Left renal cortex interstitium (tissue), 4 donors: ENCODE data around the gene HOXD9. TPM values are rescaled to one million over a fixed set of nuclear protein-coding genes. Genes with fewer than 3 reads are reported as not detected.

Experiments
- DNase-seq, 4 donors: peaks; one replicate each; pipeline ENCODE4 v3.0.0-alpha.2; 2013; ENCODE audit warnings: low read depth in 4 of 4, low spot score in 2 of 4, missing footprints in 1 of 4
- polyA plus RNA-seq, 4 donors: library from polyadenylated mRNA; unstranded; fragments of 120-200 nt; gene quantifications; one replicate each; pipeline ENCODE4 v1.2.1, GENCODE V29; 2013; ENCODE audit not compliant: insufficient read length in 4 of 4

The HOXD9 gene
- polyA plus RNA-seq, 4 donors = 58.5 to 104 (median 89.0) TPM

- DNase-seq = no peak
Measured at GRCh38 chr2:176097820-176098365, 24.6 kb upstream of the HOXD9 start.

GRCh38 chr2:176098366-176099158, 24.0 kb upstream of the HOXD9 start:
- no peak for DNase-seq

GRCh38 chr2:176099159-176099727, 23.3 kb upstream of the HOXD9 start:
- DNase-seq = no peak

GRCh38 chr2:176099728-176100546, 22.6 kb upstream of the HOXD9 start, which contains the start of gene HOXD12:
Gene HOXD12, plus strand, starts transcription at chr2:176099795. Its CDS starts 7 bp downstream, at chr2:176099802.
- DNase-seq = no peak

- no peak for DNase-seq
Measured at GRCh38 chr2:176100547-176101140, 21.9 kb upstream of the HOXD9 start.

- no peak for DNase-seq
Measured at GRCh38 chr2:176101216-176101830, 21.2 kb upstream of the HOXD9 start.

- no peak for DNase-seq
Measured at GRCh38 chr2:176101842-176102241, 20.7 kb upstream of the HOXD9 start.

GRCh38 chr2:176102309-176102866, 20.1 kb upstream of the HOXD9 start:
- DNase-seq = no peak

GRCh38 chr2:176103194-176103593, 19.3 kb upstream of the HOXD9 start:
- no peak for DNase-seq

- DNase-seq = no peak
Measured at GRCh38 chr2:176103742-176104315, 18.7 kb upstream of the HOXD9 start.

- no peak for DNase-seq
Measured at GRCh38 chr2:176104316-176105077, 18.0 kb upstream of the HOXD9 start.

GRCh38 chr2:176105078-176105729, 17.3 kb upstream of the HOXD9 start:
- DNase-seq = no peak

GRCh38 chr2:176105730-176106580, 16.6 kb upstream of the HOXD9 start:
- no peak for DNase-seq

- DNase-seq = no peak
Measured at GRCh38 chr2:176106581-176107539, 15.7 kb upstream of the HOXD9 start, which contains the start of gene HOXD11. Gene HOXD11, plus strand, starts transcription at chr2:176107280. Its CDS starts 76 bp downstream, at chr2:176107356.

- no peak for DNase-seq
Measured at GRCh38 chr2:176107731-176108181, 14.8 kb upstream of the HOXD9 start.
